Bronchial epithelial cell (primary cell): Measurements from ENCODE around the gene SOX15. TPM values are rescaled to one million over a fixed set of nuclear protein-coding genes. Genes with fewer than 3 reads are reported as not detected.
A peak's percentile ranks its signal among the peaks of the same experiment; 100 is the strongest.

Experiments
- DNase-seq: peaks from one replicate; pipeline ENCODE4 v3.0.0-alpha.2; 2010; ENCODE audit warnings: low read depth
- FAIRE-seq: peaks from 2 replicates; lab custom pipeline; 2011; peaks lifted over from hg19 to GRCh38; lab: Jason Lieb, UNC
- H3K27me3 ChIP-seq: 2 replicates; pipeline ENCODE4 v1.5.1; 2011; ENCODE audit warnings: low read length; ENCODE audit not compliant: control insufficient read depth, insufficient read depth
- H3K36me3 ChIP-seq: 2 replicates; pipeline ENCODE4 v1.5.1; 2011; ENCODE audit warnings: low read length; ENCODE audit not compliant: control insufficient read depth, insufficient read depth
- H3K4me3 ChIP-seq: 2 replicates; pipeline ENCODE4 v1.5.1; 2011; ENCODE audit warnings: mild to moderate bottlenecking, low read depth, low read length, control low read depth
- total RNA-seq: library from RNA; depleted of rRNA; stranded (reverse); fragments of >200 nt; gene quantifications from 2 replicates; pipeline ENCODE4 v1.2.1, GENCODE V29; 2014
- TF ChIP-seq, protein P1 (sequence below): IDR thresholded peaks from 2 replicates; pipeline ENCODE4 v1.5.1; 2011; ENCODE audit warnings: mild to moderate bottlenecking, moderate library complexity, low read length, control low read depth, inconsistent platforms; ENCODE audit not compliant: insufficient read depth, severe bottlenecking

The SOX15 gene
- total RNA-seq, 1 donor from 2014 or later = 23.4 TPM

DNA sequence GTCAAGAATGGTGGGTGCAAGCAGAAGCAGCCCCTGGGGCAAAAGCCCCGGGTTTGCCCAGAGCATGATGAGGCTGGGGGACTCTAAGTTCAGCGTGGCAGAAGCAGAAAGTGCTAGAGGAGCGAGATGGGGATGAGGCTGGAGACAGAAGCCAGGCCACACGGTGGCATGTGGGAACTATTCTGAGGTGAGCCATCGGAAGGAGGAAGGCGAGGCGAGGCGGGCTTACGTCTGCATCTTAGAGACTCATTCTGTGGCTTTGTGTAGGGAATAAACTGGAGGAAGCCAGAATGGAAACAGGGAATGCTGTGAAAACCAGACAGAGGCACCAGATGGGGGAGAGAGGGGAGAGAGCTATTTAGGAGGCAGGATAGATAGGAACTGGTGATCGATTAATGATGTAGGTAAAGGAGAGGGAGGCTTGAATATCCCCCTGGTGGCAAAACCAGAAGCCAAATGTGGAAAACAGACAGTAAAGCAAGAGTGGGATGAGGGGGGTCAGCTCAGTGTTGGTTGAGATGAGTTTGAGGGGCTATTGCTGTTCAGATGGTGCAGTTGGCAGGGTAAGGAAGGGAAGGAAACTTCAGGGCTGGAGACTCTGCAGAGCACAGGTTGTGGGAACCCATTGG is 34.5 kb downstream of the SOX15 start:
- DNase-seq (no peak), FAIRE-seq (no peak)
- TF ChIP-seq, protein P1, sequence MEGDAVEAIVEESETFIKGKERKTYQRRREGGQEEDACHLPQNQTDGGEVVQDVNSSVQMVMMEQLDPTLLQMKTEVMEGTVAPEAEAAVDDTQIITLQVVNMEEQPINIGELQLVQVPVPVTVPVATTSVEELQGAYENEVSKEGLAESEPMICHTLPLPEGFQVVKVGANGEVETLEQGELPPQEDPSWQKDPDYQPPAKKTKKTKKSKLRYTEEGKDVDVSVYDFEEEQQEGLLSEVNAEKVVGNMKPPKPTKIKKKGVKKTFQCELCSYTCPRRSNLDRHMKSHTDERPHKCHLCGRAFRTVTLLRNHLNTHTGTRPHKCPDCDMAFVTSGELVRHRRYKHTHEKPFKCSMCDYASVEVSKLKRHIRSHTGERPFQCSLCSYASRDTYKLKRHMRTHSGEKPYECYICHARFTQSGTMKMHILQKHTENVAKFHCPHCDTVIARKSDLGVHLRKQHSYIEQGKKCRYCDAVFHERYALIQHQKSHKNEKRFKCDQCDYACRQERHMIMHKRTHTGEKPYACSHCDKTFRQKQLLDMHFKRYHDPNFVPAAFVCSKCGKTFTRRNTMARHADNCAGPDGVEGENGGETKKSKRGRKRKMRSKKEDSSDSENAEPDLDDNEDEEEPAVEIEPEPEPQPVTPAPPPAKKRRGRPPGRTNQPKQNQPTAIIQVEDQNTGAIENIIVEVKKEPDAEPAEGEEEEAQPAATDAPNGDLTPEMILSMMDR = no peak
- Histone ChIP-seq H3K4me3 (no peak overlapping the region), H3K36me3 (no peaks in the 10 kb centered on the region), H3K27me3 (no peaks in the 10 kb centered on the region)

DNA sequence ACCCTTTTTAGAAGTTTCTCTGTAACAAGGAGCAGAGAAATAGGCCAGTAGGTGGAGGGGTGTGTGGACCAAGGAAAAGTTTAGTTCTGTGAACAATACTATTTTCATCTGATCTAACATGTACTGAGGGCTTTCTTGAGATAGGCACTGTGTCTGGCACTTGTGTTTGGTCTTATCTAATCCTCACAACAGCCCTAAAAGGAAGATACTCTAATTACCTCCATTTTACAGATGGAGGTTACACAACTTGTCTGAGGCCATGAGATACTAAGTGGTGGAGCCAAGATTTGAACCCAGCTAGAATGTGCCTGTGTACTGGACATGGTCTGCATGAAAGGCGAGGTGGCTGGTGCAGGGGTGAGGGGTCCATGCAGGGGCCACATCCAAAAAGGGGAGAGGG is 36.5 kb downstream of the SOX15 start:
- DNase-seq (no peak), FAIRE-seq (no peak)
- TF ChIP-seq, protein P1 = no peak
- Histone ChIP-seq H3K4me3 (no peak overlapping the region), H3K27me3 (no peaks in the 10 kb centered on the region), H3K36me3 (no peaks in the 10 kb centered on the region)

DNA sequence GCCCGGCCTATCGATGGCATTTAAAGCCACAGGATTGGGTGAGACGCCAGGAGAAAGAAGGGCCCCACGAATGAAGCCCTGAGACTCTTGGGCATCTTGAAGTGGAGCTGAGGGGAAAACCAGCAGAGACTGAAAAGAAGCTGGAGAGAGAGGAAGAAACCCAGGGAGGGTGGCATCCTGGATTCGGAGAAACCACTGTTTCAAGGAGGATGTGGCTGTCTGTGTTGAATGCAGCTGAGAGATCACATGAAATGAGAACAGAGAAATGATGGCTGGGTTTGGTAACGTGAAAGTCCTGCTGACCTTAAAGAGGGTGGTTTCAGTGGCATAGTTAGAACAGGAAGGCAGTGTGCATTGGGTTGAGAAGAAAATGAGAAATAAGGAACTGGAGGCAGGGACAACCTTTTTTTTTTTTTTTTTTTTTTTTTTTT is 37.3 kb downstream of the SOX15 start:
- Histone ChIP-seq H3K36me3 (no peaks in the 10 kb centered on the region), H3K4me3 (no peak overlapping the region), H3K27me3 (no peaks in the 10 kb centered on the region)
- TF ChIP-seq, protein P1 = no peak
- FAIRE-seq (no peak), DNase-seq (no peak)

DNA sequence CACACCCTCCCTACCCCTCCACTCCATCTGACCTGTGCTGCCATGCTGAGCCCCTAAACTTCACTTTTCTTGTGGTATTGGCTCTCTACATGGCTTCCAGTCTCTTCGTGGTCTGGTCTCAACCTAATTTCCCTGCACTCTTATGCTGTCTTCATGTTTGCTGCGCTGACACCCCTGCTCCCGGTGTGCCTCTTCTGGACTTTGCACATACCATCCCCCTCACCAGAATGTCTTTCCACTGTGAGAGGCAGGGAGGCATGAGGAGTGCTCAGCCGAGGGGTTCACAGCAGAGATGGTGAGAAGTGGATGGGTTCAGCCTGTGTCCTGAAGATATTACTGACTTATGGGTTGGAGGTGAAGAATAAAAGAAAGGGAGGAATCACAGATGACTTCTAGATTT is 38.5 kb downstream of the SOX15 start:
- Histone ChIP-seq H3K27me3 (no peaks in the 10 kb centered on the region), H3K4me3 (no peak overlapping the region), H3K36me3 (no peaks in the 10 kb centered on the region)
- TF ChIP-seq, protein P1 = no peak
- DNase-seq (no peak), FAIRE-seq (no peak)

DNA sequence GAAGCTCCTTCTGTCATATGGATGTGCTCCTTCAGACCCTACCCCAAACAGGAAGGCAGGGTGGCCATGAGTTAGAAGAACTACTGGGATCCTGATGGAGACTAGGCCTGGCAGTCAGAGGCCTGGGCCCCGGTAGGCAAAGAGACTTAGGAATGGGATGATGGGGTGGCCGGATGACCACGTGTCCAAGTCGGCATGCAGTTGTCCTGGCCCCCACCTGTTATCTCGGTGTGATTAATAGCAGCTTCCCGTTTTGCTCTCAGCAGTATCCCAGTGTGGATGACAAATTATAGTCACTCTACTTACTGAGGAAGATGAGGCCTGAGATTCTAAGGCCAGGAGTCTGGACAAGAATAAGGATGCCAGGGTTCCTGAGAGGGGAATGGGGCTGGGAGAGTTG is 39.5 kb downstream of the SOX15 start:
- FAIRE-seq = no peak
- Histone ChIP-seq H3K36me3 (no peaks in the 10 kb centered on the region), H3K4me3 (no peak overlapping the region), H3K27me3 (no peaks in the 10 kb centered on the region)
- TF ChIP-seq, protein P1 = no peak
- no peak for DNase-seq

DNA sequence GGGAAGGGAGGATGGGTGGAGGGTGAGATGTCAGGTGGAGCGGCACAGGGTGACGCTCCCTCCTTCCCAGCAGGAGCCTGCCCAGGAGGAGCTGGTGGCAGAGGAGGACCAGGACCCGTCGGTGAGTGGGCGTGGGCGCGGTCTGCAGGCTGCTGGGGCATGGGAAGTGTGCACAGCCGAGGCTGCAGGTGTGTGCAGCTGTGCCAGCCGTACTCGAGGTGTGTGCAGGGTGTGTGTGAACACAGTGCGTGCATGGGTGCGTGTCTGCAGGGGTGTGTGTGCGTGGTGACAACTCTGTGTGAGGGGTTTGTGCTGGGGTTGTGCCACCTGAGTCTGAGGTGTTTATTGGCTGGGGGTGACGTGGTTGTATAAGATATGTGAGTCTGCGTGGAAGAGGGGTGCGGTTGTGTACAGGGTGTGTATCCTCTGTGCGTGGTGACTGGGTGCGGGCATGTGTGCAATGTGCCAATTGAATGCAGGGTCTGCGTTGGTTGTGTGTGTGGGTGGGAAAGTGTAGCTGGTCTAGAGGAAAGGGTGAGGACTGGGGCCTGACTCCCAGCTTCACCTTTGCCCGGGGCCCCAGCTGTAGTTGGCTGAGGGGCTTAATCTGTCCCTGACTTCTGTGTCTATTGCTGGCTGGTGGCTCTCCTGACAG is 40.4 kb downstream of the SOX15 start:
- no peak for FAIRE-seq
- TF ChIP-seq, protein P1 = no peak
- Histone ChIP-seq H3K27me3 (no peaks in the 10 kb centered on the region), H3K36me3 (no peaks in the 10 kb centered on the region), H3K4me3 (peak overlapping the region; percentile 44)
- DNase-seq = no peak
